ENCODE results near the gene BCAP31.

The BCAP31 gene

GRCh38 chrX:153667281-153667955 lies 56.8 kb downstream of the BCAP31 start:
- in situ Hi-C loops (cut with HindIII; ENCODE audit: low pct_unique_long_range_greater_than_20kb, low sequenced_read_pairs) = no loop called here
- no peak for TF ChIP-seq JUND (IDR thresholded peaks at IDR 0.05; ENCODE audit: low read depth)
- no peak for DNase-seq (ENCODE audit: low read depth in 1 of 2, low spot score in 1 of 2)

GRCh38 chrX:153665726-153666306 lies 58.4 kb downstream of the BCAP31 start:
- DNase-seq (ENCODE audit: low read depth in 1 of 2, low spot score in 1 of 2) = no peak
- TF ChIP-seq JUND (IDR thresholded peaks at IDR 0.05; ENCODE audit: low read depth) = no peak
- in situ Hi-C loops (cut with HindIII; ENCODE audit: low pct_unique_long_range_greater_than_20kb, low sequenced_read_pairs) = no loop called here

- no peak for DNase-seq (ENCODE audit: low read depth in 1 of 2, low spot score in 1 of 2)
- in situ Hi-C loops (cut with HindIII; ENCODE audit: low pct_unique_long_range_greater_than_20kb, low sequenced_read_pairs) = no loop called here
These were observed 61.9 kb downstream of the BCAP31 start for GRCh38 chrX:153662266-153662665.

GRCh38 chrX:153659268-153659667 lies 64.9 kb downstream of the BCAP31 start:
- no peak for TF ChIP-seq JUND (IDR thresholded peaks at IDR 0.05; ENCODE audit: low read depth)
- in situ Hi-C loops (cut with HindIII; ENCODE audit: low pct_unique_long_range_greater_than_20kb, low sequenced_read_pairs) = no loop called here
- no peak for DNase-seq (ENCODE audit: low read depth in 1 of 2, low spot score in 1 of 2)

More at GRCh38 chrX:153662266-153662665, 61.9 kb downstream of the BCAP31 start:
- no peak for TF ChIP-seq JUND (IDR thresholded peaks at IDR 0.05; ENCODE audit: low read depth)

- DNase-seq (ENCODE audit: low read depth in 1 of 2, low spot score in 1 of 2) = no peak
- in situ Hi-C loops (cut with HindIII; ENCODE audit: low pct_unique_long_range_greater_than_20kb, low sequenced_read_pairs) = no loop called here
These were observed 67.0 kb downstream of the BCAP31 start for GRCh38 chrX:153657161-153657560.

GRCh38 chrX:153653556-153653955 lies 70.6 kb downstream of the BCAP31 start:
- DNase-seq (ENCODE audit: low read depth in 1 of 2, low spot score in 1 of 2) = no peak
- TF ChIP-seq JUND (IDR thresholded peaks at IDR 0.05; ENCODE audit: low read depth) = no peak
- in situ Hi-C loops (cut with HindIII; ENCODE audit: low pct_unique_long_range_greater_than_20kb, low sequenced_read_pairs) = no loop called here

More at GRCh38 chrX:153657161-153657560, 67.0 kb downstream of the BCAP31 start:
- TF ChIP-seq JUND (IDR thresholded peaks at IDR 0.05; ENCODE audit: low read depth) = no peak

- peak in 1 of 2 experiments; percentile 35 for DNase-seq (ENCODE audit: low read depth in 1 of 2, low spot score in 1 of 2)
- in situ Hi-C loops (cut with HindIII; ENCODE audit: low pct_unique_long_range_greater_than_20kb, low sequenced_read_pairs) = no loop called here
- TF ChIP-seq JUND (IDR thresholded peaks at IDR 0.05; ENCODE audit: low read depth) = no peak
These were observed 72.6 kb downstream of the BCAP31 start for GRCh38 chrX:153651540-153652079.

- no peak for TF ChIP-seq JUND (IDR thresholded peaks at IDR 0.05; ENCODE audit: low read depth)
- in situ Hi-C loops (cut with HindIII; ENCODE audit: low pct_unique_long_range_greater_than_20kb, low sequenced_read_pairs) = no loop called here
- DNase-seq (ENCODE audit: low read depth in 1 of 2, low spot score in 1 of 2) = no peak
These were observed 73.2 kb downstream of the BCAP31 start for GRCh38 chrX:153650959-153651358.
